GM19025 (cell line): ENCODE results near the gene PRADC1.
"Not testable (repeated sequence)": the region's sequence is repeated elsewhere in the genome, so short reads cannot be mapped to it uniquely, and the experiment has no call there.

Experiments
- ATAC-seq: cut with Tn5 transposase; IDR thresholded peaks from one replicate; pipeline ENCODE4 v1.9.1; 2021; ENCODE audit warnings: mild to moderate bottlenecking, low read depth, moderate library complexity; ENCODE audit not compliant: unreplicated experiment

The PRADC1 gene

GRCh38 chr2:73208258-73208657, 24.8 kb downstream of the PRADC1 start:
- no peak for ATAC-seq

DNA sequence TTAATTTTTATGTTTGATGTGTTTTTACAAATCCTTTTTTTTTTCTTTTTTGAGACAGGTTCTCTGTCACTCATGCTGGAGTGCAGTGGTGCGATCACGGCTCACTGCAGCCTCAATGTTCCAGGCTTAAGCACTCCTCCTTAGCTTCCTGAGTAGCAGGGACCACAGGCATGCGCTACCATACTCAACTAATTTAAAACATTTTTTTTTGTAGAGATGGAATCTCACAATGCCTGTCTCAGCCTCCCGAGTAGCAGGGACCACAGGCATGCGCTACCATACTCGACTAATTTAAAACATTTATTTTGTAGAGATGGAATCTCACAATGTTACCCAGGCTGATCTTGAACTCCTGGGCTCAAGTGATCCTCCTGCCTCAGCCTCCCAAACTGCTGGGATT, 27.4 kb downstream of the PRADC1 start:
- no peak for ATAC-seq

DNA sequence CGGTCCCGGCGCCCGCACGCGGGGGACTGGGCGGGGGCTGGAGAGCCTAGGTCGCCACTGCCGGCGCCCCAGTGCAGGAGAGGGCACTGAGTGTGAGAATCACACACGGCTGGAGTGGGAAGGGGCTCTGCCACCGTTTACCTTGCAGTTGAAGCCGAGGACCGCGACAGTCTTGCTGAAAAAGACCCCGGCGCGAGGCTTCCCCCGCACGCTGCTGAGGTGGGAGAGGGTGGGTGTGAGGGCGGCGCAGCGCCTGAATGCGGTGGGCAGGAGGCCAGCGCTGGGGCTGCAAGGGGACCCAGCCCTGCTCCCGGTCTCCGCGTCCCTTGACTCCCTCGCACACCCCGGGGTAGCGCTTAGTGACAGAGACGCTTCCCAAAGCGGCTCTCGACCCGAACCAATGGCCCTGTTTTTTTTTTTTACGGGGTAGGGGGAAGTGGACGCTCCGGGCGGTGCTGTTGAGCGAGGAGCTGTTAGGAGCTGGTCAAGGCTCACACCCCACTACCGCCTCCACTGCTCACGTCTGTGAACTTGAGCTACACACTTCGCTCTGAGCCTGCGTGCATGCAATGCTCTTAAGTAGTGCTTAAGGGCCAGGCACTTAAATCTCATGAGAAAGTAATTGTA, 29.9 kb downstream of the PRADC1 start:
- ATAC-seq: no peak

DNA sequence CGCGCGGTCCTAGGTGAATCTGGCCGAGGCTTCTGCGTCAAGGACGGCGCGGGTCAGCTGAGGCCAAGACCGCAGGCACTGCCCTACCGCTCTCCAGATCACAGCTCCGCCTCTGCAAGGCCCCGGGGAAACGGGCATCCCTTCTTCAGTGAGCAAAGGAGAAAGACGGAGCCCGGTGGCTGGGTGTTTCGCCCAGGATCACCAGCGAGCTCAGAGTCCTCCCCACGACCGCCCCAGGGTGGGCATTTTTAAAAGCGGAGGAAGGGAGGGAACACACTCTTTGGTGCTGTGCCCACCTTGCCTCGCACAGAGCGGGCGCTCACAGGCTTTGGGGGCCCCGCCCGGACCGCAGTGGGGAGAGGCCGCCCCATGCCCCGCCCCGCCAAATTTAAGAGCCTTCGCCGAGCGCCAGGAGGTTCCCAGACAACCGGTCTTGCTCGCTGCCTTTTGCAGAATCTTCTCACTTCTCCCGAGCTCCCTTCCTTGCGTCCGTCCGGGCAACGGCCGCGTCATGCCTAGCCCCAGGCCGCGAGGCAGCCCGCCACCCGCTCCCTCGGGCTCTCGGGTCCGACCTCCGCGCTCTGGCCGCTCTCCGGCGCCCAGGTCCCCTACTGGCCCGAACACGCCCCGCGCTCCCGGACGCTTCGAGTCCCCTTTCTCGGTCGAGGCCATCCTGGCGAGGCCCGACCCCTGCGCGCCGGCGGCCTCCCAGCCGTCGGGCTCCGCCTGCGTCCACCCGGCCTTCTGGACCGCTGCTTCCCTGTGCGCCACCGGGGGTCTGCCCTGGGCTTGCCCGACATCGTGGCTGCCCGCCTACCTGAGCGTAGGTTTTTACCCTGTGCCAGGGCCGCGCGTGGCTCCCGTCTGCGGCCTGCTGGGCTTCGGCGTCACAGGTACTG, 30.6 kb downstream of the PRADC1 start, which contains the start of gene NOTO:
NOTO (plus strand) TSS at position 419 of the 899 bp plus-strand sequence; CDS start at position 512, 93 bp downstream.
- no peak for ATAC-seq

GRCh38 chr2:73200281-73200680, 32.8 kb downstream of the PRADC1 start:
- not testable (repeated sequence) for ATAC-seq

DNA sequence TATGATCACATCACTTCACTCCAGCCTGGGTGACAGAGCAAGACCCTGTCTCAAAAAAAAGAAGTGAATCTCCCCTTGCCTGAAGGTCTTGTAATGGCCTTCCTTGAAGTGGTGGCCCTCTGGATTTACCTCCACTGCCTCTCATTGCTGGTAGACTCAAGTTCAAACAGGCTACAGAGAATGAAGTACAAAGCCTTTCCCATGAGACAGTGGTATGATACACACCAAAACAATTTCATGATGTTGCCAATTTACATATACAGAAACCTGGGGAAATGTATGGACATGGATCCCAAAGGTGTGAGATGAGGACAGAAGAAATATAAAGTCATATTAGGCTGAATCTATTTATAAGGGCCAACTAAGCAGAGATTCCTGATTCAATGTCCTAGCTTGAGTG, 35.5 kb downstream of the PRADC1 start:
- ATAC-seq: no peak

DNA sequence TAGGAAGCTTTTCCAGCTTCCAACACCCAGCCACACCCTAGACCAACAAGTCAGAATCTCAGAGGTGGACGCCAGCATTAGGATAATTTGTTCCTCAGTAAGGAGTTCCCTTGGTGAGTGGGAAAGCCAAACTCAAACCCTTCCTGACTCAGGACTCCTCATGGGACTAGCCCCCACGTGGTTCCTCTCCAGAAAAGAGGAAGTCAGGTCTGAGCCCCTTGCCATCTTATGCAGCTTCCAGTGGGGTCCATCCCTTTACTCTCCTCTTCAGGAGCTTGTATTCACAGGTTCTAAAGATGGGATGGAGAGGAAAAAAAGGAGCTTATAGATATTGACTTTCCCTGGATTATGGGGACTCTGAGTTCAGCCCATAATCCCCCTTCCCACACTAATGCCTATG, 45.5 kb downstream of the PRADC1 start:
- ATAC-seq: no peak

- no peak for ATAC-seq
These were observed 47.1 kb downstream of the PRADC1 start for GRCh38 chr2:73185965-73186364.
